ENCODE results near the gene PITPNM1. TPM values are rescaled to one million over a fixed set of nuclear protein-coding genes. Genes with fewer than 3 reads are reported as not detected.

PITPNM1 gene
- total and polyA plus RNA-seq, 2 of the 13 experiments (the other 11 are each of a cell fraction or from before 2014, with no cell fraction given), result 8.2 to 8.5 TPM

DNA sequence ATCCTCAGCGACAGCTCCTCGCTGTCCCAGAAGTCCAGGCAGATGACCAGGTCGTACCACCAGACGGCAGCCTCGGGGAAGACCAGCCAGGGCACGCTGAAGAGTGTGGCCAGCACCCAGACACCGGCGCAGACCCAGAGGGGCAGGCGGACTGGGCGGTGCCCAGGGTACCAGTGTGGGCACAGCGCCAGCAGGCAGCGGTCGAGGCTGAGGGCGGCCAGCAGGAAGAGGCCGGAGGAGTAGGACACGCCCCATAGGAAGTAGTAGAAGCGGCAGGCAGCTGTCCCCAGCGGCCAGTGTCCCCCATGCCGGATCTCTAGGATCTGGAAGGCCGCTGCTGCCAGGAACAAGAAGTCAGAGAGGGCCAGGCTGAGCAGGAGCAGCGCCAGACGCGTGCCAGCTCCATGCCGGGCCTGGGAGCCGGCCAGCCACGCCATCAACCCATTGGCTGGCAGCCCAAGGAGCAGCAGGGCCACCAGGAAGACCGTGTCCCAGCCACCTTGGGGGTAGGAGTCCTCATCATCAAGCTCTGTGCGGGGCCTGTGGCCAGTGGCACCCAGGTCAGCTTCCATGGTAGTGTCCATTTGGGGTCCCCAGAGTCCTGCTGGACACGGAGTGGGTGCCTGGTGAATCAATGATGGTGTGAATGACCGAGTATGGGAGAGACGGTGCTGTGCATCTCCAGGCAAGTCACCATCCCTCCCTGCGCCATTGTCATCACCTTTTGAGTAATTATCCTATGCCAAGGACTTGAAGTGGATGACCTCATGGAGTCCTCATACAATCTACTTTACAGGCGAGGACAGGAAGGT is 52.8 kb downstream of the PITPNM1 start, which contains the start of gene GPR152 (continued):
- no peak for TF ChIP-seq ZSCAN20 (CRISPR knock-in tag; IDR thresholded peaks at IDR 0.05; ENCODE audit: borderline replicate concordance)
- no peak for TF ChIP-seq ZFX (CRISPR knock-in tag; IDR thresholded peaks at IDR 0.05; ENCODE audit: low read depth)
- TF ChIP-seq TOE1 (CRISPR knock-in tag; IDR thresholded peaks at IDR 0.05), result no peak
- 0 out of 2 replicates have a peak, but pooled peaks have one; percentile 2 for TF ChIP-seq ATF7 (IDR thresholded peaks at IDR 0.05)
- no peak for TF ChIP-seq ATF7 (CRISPR knock-in tag; IDR thresholded peaks at IDR 0.05)
- TF ChIP-seq, protein P1, sequence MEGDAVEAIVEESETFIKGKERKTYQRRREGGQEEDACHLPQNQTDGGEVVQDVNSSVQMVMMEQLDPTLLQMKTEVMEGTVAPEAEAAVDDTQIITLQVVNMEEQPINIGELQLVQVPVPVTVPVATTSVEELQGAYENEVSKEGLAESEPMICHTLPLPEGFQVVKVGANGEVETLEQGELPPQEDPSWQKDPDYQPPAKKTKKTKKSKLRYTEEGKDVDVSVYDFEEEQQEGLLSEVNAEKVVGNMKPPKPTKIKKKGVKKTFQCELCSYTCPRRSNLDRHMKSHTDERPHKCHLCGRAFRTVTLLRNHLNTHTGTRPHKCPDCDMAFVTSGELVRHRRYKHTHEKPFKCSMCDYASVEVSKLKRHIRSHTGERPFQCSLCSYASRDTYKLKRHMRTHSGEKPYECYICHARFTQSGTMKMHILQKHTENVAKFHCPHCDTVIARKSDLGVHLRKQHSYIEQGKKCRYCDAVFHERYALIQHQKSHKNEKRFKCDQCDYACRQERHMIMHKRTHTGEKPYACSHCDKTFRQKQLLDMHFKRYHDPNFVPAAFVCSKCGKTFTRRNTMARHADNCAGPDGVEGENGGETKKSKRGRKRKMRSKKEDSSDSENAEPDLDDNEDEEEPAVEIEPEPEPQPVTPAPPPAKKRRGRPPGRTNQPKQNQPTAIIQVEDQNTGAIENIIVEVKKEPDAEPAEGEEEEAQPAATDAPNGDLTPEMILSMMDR (CRISPR knock-in tag; IDR thresholded peaks at IDR 0.05), result 0 out of 2 replicates have a peak, but pooled peaks have one; percentile 18
- TF ChIP-seq, protein P2, sequence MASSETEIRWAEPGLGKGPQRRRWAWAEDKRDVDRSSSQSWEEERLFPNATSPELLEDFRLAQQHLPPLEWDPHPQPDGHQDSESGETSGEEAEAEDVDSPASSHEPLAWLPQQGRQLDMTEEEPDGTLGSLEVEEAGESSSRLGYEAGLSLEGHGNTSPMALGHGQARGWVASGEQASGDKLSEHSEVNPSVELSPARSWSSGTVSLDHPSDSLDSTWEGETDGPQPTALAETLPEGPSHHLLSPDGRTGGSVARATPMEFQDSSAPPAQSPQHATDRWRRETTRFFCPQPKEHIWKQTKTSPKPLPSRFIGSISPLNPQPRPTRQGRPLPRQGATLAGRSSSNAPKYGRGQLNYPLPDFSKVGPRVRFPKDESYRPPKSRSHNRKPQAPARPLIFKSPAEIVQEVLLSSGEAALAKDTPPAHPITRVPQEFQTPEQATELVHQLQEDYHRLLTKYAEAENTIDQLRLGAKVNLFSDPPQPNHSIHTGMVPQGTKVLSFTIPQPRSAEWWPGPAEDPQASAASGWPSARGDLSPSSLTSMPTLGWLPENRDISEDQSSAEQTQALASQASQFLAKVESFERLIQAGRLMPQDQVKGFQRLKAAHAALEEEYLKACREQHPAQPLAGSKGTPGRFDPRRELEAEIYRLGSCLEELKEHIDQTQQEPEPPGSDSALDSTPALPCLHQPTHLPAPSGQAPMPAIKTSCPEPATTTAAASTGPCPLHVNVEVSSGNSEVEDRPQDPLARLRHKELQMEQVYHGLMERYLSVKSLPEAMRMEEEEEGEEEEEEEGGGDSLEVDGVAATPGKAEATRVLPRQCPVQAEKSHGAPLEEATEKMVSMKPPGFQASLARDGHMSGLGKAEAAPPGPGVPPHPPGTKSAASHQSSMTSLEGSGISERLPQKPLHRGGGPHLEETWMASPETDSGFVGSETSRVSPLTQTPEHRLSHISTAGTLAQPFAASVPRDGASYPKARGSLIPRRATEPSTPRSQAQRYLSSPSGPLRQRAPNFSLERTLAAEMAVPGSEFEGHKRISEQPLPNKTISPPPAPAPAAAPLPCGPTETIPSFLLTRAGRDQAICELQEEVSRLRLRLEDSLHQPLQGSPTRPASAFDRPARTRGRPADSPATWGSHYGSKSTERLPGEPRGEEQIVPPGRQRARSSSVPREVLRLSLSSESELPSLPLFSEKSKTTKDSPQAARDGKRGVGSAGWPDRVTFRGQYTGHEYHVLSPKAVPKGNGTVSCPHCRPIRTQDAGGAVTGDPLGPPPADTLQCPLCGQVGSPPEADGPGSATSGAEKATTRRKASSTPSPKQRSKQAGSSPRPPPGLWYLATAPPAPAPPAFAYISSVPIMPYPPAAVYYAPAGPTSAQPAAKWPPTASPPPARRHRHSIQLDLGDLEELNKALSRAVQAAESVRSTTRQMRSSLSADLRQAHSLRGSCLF (CRISPR knock-in tag; IDR thresholded peaks at IDR 0.05; ENCODE audit: borderline replicate concordance), result no peak
- 0 out of 2 replicates have a peak, but pooled peaks have one; percentile 18 for TF ChIP-seq GABPB1 (CRISPR knock-in tag; IDR thresholded peaks at IDR 0.05)
- TF ChIP-seq, protein P3, sequence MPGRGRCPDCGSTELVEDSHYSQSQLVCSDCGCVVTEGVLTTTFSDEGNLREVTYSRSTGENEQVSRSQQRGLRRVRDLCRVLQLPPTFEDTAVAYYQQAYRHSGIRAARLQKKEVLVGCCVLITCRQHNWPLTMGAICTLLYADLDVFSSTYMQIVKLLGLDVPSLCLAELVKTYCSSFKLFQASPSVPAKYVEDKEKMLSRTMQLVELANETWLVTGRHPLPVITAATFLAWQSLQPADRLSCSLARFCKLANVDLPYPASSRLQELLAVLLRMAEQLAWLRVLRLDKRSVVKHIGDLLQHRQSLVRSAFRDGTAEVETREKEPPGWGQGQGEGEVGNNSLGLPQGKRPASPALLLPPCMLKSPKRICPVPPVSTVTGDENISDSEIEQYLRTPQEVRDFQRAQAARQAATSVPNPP (CRISPR knock-in tag; IDR thresholded peaks at IDR 0.05), result no peak

Data from HepG2 (cell line).